Smooth muscle cell (in vitro differentiated cells): ENCODE data around the gene NTS. TPM values are rescaled to one million over a fixed set of nuclear protein-coding genes. Genes with fewer than 3 reads are reported as not detected.
A peak's percentile ranks its signal among the peaks of the same experiment; 100 is the strongest.

Experiments
- DNase-seq: peaks from one replicate; lab custom pipeline; 2025; ENCODE audit not compliant: unreplicated experiment; lab: John Stamatoyannopoulos, UW
- H2AFZ ChIP-seq: fragments of 200-600 bp; sonication (generic); 2 replicates; pipeline ENCODE4 v1.6.0; 2016; ENCODE audit warnings: antibody characterized with exemption, low read depth, mild to moderate bottlenecking
- H3F3A ChIP-seq: fragments of 200-600 bp; sonication (generic); 2 replicates; pipeline ENCODE4 v1.6.0; 2017; ENCODE audit warnings: antibody characterized with exemption, low read depth
- H3K27ac ChIP-seq: fragments of 200-600 bp; sonication (generic); 2 replicates; pipeline ENCODE4 v1.5.1; 2016; ENCODE audit warnings: low read depth, mild to moderate bottlenecking
- H3K27me3 ChIP-seq: fragments of 200-600 bp; sonication (generic); 2 replicates; pipeline ENCODE4 v1.6.1; 2016; ENCODE audit warnings: low read depth, mild to moderate bottlenecking
- H3K36me3 ChIP-seq: fragments of 200-600 bp; sonication (generic); 2 replicates; pipeline ENCODE4 v1.5.1; 2016; ENCODE audit warnings: low read depth
- H3K4me1 ChIP-seq: fragments of 200-600 bp; sonication (generic); 2 replicates; pipeline ENCODE4 v1.5.1; 2016; ENCODE audit warnings: low read depth
- H3K4me2 ChIP-seq: fragments of 200-600 bp; sonication (generic); 2 replicates; pipeline ENCODE4 v1.6.0; 2016; ENCODE audit warnings: mild to moderate bottlenecking
- H3K4me3 ChIP-seq: fragments of 200-600 bp; sonication (generic); 2 replicates; pipeline ENCODE4 v1.5.1; 2016; ENCODE audit warnings: mild to moderate bottlenecking
- H3K79me2 ChIP-seq: fragments of 200-600 bp; sonication (generic); 2 replicates; pipeline ENCODE4 v1.6.0; 2016; ENCODE audit warnings: low read depth, mild to moderate bottlenecking
- H3K9ac ChIP-seq: fragments of 200-600 bp; sonication (generic); 2 replicates; pipeline ENCODE4 v1.6.0; 2016; ENCODE audit warnings: low read depth
- H3K9me3 ChIP-seq: fragments of 200-600 bp; sonication (generic); replicated peaks from 2 replicates; pipeline ENCODE4 v1.5.1; 2016; ENCODE audit warnings: low read depth
- H4K20me1 ChIP-seq: fragments of 200-600 bp; sonication (generic); 2 replicates; pipeline ENCODE4 v1.6.0; 2016; ENCODE audit warnings: low read depth
- CTCF ChIP-seq: fragments of 200-600 bp; sonication (generic); IDR thresholded peaks from 2 replicates; pipeline ENCODE4 v1.5.1; 2017; ENCODE audit warnings: borderline replicate concordance, mild to moderate bottlenecking, antibody characterized with exemption; ENCODE audit not compliant: insufficient read depth, poor library complexity, severe bottlenecking
- WGBS: methylation state at CpG from one replicate; pipeline ENCODE4 v1.1.7; 2016; ENCODE audit warnings: low lambda C conversion rate; 5-methylcytosine and 5-hydroxymethylcytosine counted together
- polyA plus RNA-seq: library from polyadenylated mRNA; unstranded; fragments of >200 nt; fragmentation: Nextera tagmentation; extraction: Ambion mirVana; gene quantifications from 2 replicates; pipeline ENCODE4 v1.2.1, GENCODE V29; 2016
- total RNA-seq: library from RNA; depleted of rRNA; stranded (reverse); fragments of >200 nt; gene quantifications from 2 replicates; pipeline ENCODE4 v1.2.3, GENCODE V29; 2014

NTS gene
- total and polyA plus RNA-seq, 2 experiments from 2014 or later, result not detected

- DNase-seq, result no peak
- H3K36me3 ChIP-seq, result no peaks in the 10 kb centered on the region
- H3K4me1 ChIP-seq, result no peaks in the 10 kb centered on the region
- no peak overlapping the region for H3K27ac ChIP-seq
- no peaks in the 10 kb centered on the region for H3K79me2 ChIP-seq
- H3K4me3 ChIP-seq, result no peak overlapping the region
- H3K9ac ChIP-seq, result no peak overlapping the region
- H3K9me3 ChIP-seq, result no peaks in the 10 kb centered on the region
- WGBS, result 81% methylated on average over 3 of the region's 3 CpGs
- no peak for TF ChIP-seq CTCF
- H2AFZ ChIP-seq, result no peak overlapping the region
- no peak overlapping the region for H3K4me2 ChIP-seq
- H4K20me1 ChIP-seq, result no peaks in the 10 kb centered on the region
- no peaks in the 10 kb centered on the region for H3K27me3 ChIP-seq
- no peaks in the 10 kb centered on the region for H3F3A ChIP-seq
Measured at GRCh38 chr12:85849344-85849743, 24.8 kb upstream of the NTS start.

DNA sequence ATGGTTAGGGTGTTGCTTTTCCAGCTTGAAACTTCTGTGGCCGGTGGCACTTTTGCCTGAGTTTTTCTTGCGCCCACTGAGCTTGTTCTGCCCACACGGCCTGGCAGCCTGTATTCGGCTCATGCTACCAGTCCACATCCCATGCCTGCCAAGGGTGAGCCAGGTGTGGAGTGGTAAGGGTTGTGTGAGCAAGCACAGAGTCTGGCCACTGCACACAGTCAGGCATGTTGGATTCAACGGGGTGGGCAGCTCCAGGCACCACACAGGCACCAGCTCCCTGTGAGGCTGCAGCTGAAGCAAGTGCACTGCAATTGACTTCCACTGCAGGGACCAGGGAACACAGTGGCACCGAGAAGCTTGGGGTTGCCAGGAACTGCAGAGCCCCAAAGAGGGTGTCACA lies 18.8 kb upstream of the NTS start:
- no peaks in the 10 kb centered on the region for H3K27me3 ChIP-seq
- DNase-seq, result no peak
- no peaks in the 10 kb centered on the region for H3K36me3 ChIP-seq
- H3F3A ChIP-seq, result no peaks in the 10 kb centered on the region
- no peak overlapping the region for H3K4me3 ChIP-seq
- 92% methylated on average over 6 of the region's 6 CpGs for WGBS
- H3K79me2 ChIP-seq, result no peaks in the 10 kb centered on the region
- no peak overlapping the region for H3K9ac ChIP-seq
- no peak for TF ChIP-seq CTCF
- H4K20me1 ChIP-seq, result no peaks in the 10 kb centered on the region
- no peaks in the 10 kb centered on the region for H3K9me3 ChIP-seq
- H3K4me1 ChIP-seq, result no peaks in the 10 kb centered on the region
- no peak overlapping the region for H3K4me2 ChIP-seq
- H3K27ac ChIP-seq, result no peak overlapping the region
- H2AFZ ChIP-seq, result no peak overlapping the region

DNA sequence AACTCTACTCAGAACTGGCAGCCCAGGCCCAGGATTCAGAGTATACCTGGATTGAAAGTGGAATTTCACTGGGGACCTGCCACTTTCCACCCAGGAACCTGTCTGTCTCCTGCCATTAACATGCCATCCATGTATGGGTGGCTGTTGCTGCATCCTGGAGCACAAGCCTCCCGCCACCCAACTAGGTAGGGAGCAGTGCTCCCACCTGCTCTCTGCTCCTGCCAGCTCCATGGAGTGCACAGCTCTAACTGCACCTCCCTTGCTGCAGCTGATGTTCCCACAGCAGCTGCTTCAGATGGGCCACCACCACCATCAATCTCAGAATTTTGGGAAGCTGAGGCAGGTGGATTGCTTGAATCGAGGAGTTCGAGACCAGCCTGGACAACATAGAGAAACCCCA lies 17.1 kb upstream of the NTS start:
- Histone ChIP-seq H3K27me3 (no peaks in the 10 kb centered on the region), H3K4me3 (no peak overlapping the region), H3K27ac (no peak overlapping the region), H3K9me3 (no peaks in the 10 kb centered on the region), H4K20me1 (no peaks in the 10 kb centered on the region), H3K4me1 (no peaks in the 10 kb centered on the region), H2AFZ (no peak overlapping the region), H3K9ac (no peak overlapping the region), H3K36me3 (no peaks in the 10 kb centered on the region), H3K79me2 (no peaks in the 10 kb centered on the region), H3K4me2 (no peak overlapping the region), H3F3A (no peaks in the 10 kb centered on the region)
- WGBS, result 73% methylated on average over 3 of the region's 3 CpGs
- DNase-seq, result no peak
- TF ChIP-seq CTCF, result no peak

DNA sequence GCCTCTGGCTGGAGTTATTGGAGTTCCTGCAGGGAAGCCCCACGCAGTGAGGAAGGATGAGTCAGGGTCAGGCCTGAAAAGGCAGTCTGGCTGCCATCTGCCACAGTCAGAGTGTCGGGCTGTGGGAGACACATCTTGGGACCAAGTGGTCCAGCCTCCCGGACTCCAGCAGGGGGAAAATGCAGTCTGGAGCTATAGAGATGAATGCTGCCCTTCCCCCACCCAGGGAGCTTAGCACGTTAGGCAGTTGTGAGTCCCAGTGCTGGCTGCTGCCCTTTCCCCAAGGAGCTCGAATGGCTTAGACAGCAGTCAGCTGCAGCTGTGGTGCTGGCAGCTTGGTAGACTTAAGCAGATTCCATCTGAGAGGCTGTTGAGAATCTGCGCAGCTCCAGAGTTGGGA lies 8.2 kb upstream of the NTS start:
- 29% methylated on average over 6 of the region's 6 CpGs for WGBS
- no peaks in the 10 kb centered on the region for H3K4me1 ChIP-seq
- no peak overlapping the region for H3K4me2 ChIP-seq
- H2AFZ ChIP-seq, result peak overlapping the region; percentile 11
- H3K9me3 ChIP-seq, result no peaks in the 10 kb centered on the region
- H3K27ac ChIP-seq, result no peak overlapping the region
- no peaks in the 10 kb centered on the region for H3K36me3 ChIP-seq
- no peak overlapping the region for H3K4me3 ChIP-seq
- H3F3A ChIP-seq, result no peaks in the 10 kb centered on the region
- H4K20me1 ChIP-seq, result no peaks in the 10 kb centered on the region
- H3K9ac ChIP-seq, result no peak overlapping the region
- no peak for DNase-seq
- H3K27me3 ChIP-seq, result no peaks in the 10 kb centered on the region
- no peaks in the 10 kb centered on the region for H3K79me2 ChIP-seq
- TF ChIP-seq CTCF, result no peak
